T-helper 1 cell treated with Interleukin-12 subunit alpha and Interleukin-12 subunit beta and Interleukin-4 antibody, amounts not matched to agents 30 μg/mL and 1 μg/mL, for 36 hours (primary cell): ENCODE measurements around the gene RBFOX2.
"Not testable (repeated sequence)": the region's sequence is repeated elsewhere in the genome, so short reads cannot be mapped to it uniquely, and the experiment has no call there.

ENCODE experiments used
- H3K27ac Mint-ChIP-seq: one replicate; pipeline ENCODE4 v1.8.0; 2021; ENCODE audit warnings: mild to moderate bottlenecking, mixed read lengths
- H3K27me3 Mint-ChIP-seq: one replicate; pipeline ENCODE4 v1.8.0; 2021; ENCODE audit warnings: low read depth, mixed read lengths
- H3K36me3 Mint-ChIP-seq: one replicate; pipeline ENCODE4 v1.8.0; 2021; ENCODE audit warnings: low read depth, mixed read lengths
- H3K4me1 Mint-ChIP-seq: one replicate; pipeline ENCODE4 v1.8.0; 2021; ENCODE audit warnings: low read depth, mixed read lengths
- H3K4me3 Mint-ChIP-seq: one replicate; pipeline ENCODE4 v1.8.0; 2021; ENCODE audit warnings: mild to moderate bottlenecking, moderate library complexity, mixed read lengths
- H3K9me3 Mint-ChIP-seq: one replicate; pipeline ENCODE4 v1.8.0; 2021; ENCODE audit warnings: mixed read lengths

Gene RBFOX2

GRCh38 chr22:36055376-36056295 lies 27.0 kb upstream of the RBFOX2 start:
- H3K4me1 Mint-ChIP-seq: peaks cover 4% of the 10 kb centered on the region
- H3K36me3 Mint-ChIP-seq: no peaks in the 10 kb centered on the region
- H3K4me3 Mint-ChIP-seq: no peak overlapping the region
- H3K27me3 Mint-ChIP-seq: peaks cover 16% of the 10 kb centered on the region
- H3K27ac Mint-ChIP-seq: no peak overlapping the region
- H3K9me3 Mint-ChIP-seq: no peaks in the 10 kb centered on the region

GRCh38 chr22:36054446-36054845 lies 25.8 kb upstream of the RBFOX2 start:
- H3K36me3 Mint-ChIP-seq, H3K9me3 Mint-ChIP-seq, H3K27ac Mint-ChIP-seq, H3K4me3 Mint-ChIP-seq, H3K4me1 Mint-ChIP-seq: not testable (repeated sequence)
- peaks cover 16% of the 10 kb centered on the region for H3K27me3 Mint-ChIP-seq

- H3K27ac Mint-ChIP-seq: no peak overlapping the region
- no peaks in the 10 kb centered on the region for H3K9me3 Mint-ChIP-seq
- peaks cover 16% of the 10 kb centered on the region for H3K27me3 Mint-ChIP-seq
- H3K36me3 Mint-ChIP-seq: no peaks in the 10 kb centered on the region
- peaks cover 4% of the 10 kb centered on the region for H3K4me1 Mint-ChIP-seq
- H3K4me3 Mint-ChIP-seq: no peak overlapping the region
These were observed 24.9 kb upstream of the RBFOX2 start for GRCh38 chr22:36053242-36054147.

- no peaks in the 10 kb centered on the region for H3K9me3 Mint-ChIP-seq
- H3K36me3 Mint-ChIP-seq: no peaks in the 10 kb centered on the region
- H3K4me3 Mint-ChIP-seq: no peak overlapping the region
- peaks cover 4% of the 10 kb centered on the region for H3K4me1 Mint-ChIP-seq
- H3K27ac Mint-ChIP-seq: no peak overlapping the region
- peaks cover 16% of the 10 kb centered on the region for H3K27me3 Mint-ChIP-seq
These were observed 23.9 kb upstream of the RBFOX2 start for GRCh38 chr22:36052505-36052941.

- Mint-ChIP-seq H3K4me1 (peaks cover 4% of the 10 kb centered on the region), H3K27ac (no peak overlapping the region), H3K4me3 (no peak overlapping the region), H3K27me3 (peaks cover 3% of the 10 kb centered on the region), H3K9me3 (no peaks in the 10 kb centered on the region), H3K36me3 (no peaks in the 10 kb centered on the region)
These were observed 21.0 kb upstream of the RBFOX2 start for GRCh38 chr22:36049678-36049997.

DNA sequence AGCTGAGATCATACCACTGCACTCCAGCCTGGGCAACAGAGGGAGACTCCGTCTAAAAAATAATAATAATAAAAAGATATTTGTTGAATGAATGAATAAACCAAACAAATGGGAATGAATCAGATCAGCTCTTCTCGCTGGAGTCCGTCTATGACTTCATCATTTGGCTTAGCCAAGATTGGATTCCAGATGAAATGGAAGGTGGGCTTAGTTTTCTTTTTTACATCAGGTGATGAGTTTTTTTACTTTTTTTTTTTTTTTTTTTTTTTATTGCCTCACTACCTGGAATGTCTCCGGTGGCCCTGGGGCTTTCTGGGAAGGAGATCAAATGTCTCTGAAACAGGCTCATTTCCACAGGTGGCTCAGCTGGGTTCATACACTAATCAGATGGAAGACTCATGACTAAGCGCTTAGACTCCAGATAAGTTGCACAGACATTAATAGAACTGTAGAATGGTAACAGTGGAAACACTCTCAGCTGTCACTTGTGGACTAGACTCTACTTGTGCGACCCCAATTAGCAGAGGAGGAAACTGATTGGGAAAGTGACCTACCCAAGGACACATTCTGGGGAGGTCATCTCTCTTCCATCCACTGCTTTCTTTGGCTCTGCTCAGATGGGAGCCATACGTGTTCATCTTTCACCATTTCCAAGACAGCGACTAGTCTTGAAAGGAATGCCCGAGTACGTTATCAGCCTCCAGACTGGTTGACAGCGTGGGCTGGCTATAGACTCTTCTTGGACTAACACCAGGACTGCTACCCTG lies 20.5 kb upstream of the RBFOX2 start:
- H3K27me3 Mint-ChIP-seq: no peaks in the 10 kb centered on the region
- H3K4me3 Mint-ChIP-seq: no peak overlapping the region
- H3K9me3 Mint-ChIP-seq: no peaks in the 10 kb centered on the region
- H3K27ac Mint-ChIP-seq: no peak overlapping the region
- no peaks in the 10 kb centered on the region for H3K36me3 Mint-ChIP-seq
- peaks cover 4% of the 10 kb centered on the region for H3K4me1 Mint-ChIP-seq

- not testable (repeated sequence) for H3K36me3 Mint-ChIP-seq, H3K4me1 Mint-ChIP-seq, H3K27ac Mint-ChIP-seq, H3K9me3 Mint-ChIP-seq, H3K4me3 Mint-ChIP-seq, H3K27me3 Mint-ChIP-seq
These were observed 15.9 kb upstream of the RBFOX2 start for GRCh38 chr22:36044517-36044916.

DNA sequence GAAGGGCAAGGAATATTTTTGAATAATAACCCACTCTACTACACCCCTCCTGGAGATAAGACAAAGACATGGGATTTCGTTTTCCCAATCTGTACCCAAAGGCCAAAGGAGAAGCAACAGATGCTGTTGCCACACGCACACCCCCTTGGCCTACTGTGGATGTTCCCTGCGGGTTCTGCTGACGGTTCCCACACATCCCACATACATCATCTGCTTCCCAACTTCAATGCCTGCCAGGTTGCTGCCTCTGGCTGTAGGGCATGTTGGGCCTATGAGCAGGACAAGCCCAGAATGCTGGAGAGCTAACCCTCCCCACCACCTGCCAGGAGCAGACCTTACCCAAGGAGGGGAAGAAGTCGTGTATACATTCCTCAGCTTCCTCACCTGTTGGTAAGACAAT lies 13.6 kb upstream of the RBFOX2 start:
- Mint-ChIP-seq H3K36me3 (no peaks in the 10 kb centered on the region), H3K4me1 (no peaks in the 10 kb centered on the region), H3K4me3 (no peak overlapping the region), H3K27ac (no peak overlapping the region), H3K27me3 (peaks cover 6% of the 10 kb centered on the region), H3K9me3 (peaks cover 3% of the 10 kb centered on the region)

DNA sequence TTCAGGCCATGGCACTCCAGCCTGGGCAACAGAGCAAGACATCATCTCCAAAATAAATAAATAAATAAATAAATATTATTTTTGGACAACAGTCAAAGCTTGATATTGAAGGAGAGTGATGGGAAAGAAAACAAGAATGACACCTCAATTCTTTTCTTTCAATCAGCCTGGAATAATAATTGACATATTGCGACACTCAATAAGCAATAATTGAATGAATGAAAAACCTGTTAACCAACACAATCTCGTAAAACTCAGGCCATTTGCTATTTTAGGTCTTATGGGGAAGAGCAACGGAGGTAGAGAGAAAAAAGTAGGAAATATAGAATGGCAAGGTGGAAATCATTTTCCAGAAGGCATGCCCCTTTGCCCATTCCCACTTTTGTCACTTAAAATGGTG lies 10.5 kb upstream of the RBFOX2 start:
- Mint-ChIP-seq H3K4me1 (no peaks in the 10 kb centered on the region), H3K4me3 (no peak overlapping the region), H3K27me3 (peaks cover 23% of the 10 kb centered on the region), H3K36me3 (no peaks in the 10 kb centered on the region), H3K9me3 (peaks cover 3% of the 10 kb centered on the region), H3K27ac (no peak overlapping the region)

GRCh38 chr22:36037102-36037758 lies 8.6 kb upstream of the RBFOX2 start:
- no peaks in the 10 kb centered on the region for H3K36me3 Mint-ChIP-seq
- H3K27me3 Mint-ChIP-seq: peaks cover 30% of the 10 kb centered on the region
- H3K9me3 Mint-ChIP-seq: peaks cover 3% of the 10 kb centered on the region
- H3K27ac Mint-ChIP-seq: no peak overlapping the region
- no peak overlapping the region for H3K4me3 Mint-ChIP-seq
- no peaks in the 10 kb centered on the region for H3K4me1 Mint-ChIP-seq

- Mint-ChIP-seq H3K36me3 (no peaks in the 10 kb centered on the region), H3K4me3 (no peak overlapping the region), H3K9me3 (peaks cover 3% of the 10 kb centered on the region), H3K4me1 (no peaks in the 10 kb centered on the region), H3K27me3 (peaks cover 36% of the 10 kb centered on the region), H3K27ac (no peak overlapping the region)
These were observed 7.6 kb upstream of the RBFOX2 start for GRCh38 chr22:36036167-36036624.

DNA sequence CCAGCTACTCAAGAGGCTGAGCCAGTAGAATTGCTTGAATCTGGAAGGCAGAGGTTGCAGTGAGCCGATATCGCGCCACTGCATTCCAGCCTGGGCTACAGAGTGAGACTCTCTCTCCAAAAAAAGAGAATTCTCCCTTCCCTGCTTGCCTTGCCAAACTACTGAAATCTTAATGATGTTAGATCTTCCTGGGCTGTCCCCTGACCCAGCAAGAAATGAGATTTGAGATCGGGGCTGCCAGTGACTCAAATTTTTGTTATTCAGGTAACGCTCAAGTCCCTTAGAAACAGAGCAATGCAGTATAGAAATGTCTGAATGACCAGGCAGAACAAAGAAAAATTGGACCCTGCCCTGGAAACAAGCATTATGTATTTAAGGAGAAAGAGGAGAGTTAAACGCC lies 4.0 kb upstream of the RBFOX2 start:
- Mint-ChIP-seq H3K27me3 (peaks cover 52% of the 10 kb centered on the region), H3K4me1 (peaks cover 10% of the 10 kb centered on the region), H3K36me3 (no peaks in the 10 kb centered on the region), H3K9me3 (no peaks in the 10 kb centered on the region), H3K27ac (no peak overlapping the region), H3K4me3 (no peak overlapping the region)

GRCh38 chr22:36029406-36029755 lies 757 bp upstream of the RBFOX2 start:
- H3K4me3 Mint-ChIP-seq: peak overlapping the region; percentile 85
- no peaks in the 10 kb centered on the region for H3K36me3 Mint-ChIP-seq
- H3K9me3 Mint-ChIP-seq: no peaks in the 10 kb centered on the region
- H3K27ac Mint-ChIP-seq: no peak overlapping the region
- peaks cover 52% of the 10 kb centered on the region for H3K27me3 Mint-ChIP-seq
- peaks cover 13% of the 10 kb centered on the region for H3K4me1 Mint-ChIP-seq
